HG03060 (cell line): ENCODE data around the gene FBXW8.
"Not testable (repeated sequence)": the region's sequence is repeated elsewhere in the genome, so short reads cannot be mapped to it uniquely, and the experiment has no call there.

Source experiments
- ATAC-seq: cut with Tn5 transposase; IDR thresholded peaks from one replicate; pipeline ENCODE4 v1.9.1; 2021; ENCODE audit warnings: low read depth, moderate number of reproducible peaks; ENCODE audit not compliant: unreplicated experiment

Gene FBXW8

DNA sequence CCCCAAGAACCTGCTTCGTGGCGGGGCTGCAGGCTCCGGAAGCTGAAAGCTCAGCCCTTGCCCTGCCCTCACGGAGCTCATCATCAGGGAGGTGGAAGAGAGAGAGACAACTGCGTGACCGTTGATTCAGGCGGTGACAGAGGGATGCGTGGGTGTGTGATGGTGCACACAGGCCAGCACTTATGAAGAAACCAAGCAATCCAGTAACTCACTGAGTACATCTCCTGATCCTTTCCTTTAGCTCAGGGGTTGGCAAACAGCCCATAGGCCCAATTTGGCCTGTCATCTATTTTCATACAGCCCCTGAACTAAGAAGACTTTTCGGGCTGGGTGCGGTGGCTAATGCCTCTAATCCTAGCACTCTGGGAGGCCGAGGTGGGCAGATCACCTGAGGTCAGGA is 138.5 kb downstream of the FBXW8 start:
- no peak for ATAC-seq

DNA sequence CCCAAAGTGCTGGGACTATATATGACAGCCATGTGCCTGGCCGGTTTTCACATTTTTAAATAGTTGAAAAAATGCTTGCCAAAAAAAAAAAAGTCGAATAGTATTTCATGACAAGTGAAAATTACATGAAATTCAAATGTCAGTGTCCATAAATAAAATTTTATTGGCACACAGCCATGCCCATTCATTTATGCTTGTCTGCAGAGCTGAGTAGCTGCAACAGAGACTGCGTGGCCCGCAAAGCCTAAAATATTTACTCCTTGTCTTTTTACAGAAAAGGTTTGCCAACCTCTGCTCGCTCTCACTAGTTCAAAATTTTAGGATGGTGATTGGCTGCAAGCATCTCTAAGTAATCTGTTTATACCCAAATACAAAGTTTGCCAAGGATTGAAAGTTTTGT is 139.3 kb downstream of the FBXW8 start:
- ATAC-seq = no peak

DNA sequence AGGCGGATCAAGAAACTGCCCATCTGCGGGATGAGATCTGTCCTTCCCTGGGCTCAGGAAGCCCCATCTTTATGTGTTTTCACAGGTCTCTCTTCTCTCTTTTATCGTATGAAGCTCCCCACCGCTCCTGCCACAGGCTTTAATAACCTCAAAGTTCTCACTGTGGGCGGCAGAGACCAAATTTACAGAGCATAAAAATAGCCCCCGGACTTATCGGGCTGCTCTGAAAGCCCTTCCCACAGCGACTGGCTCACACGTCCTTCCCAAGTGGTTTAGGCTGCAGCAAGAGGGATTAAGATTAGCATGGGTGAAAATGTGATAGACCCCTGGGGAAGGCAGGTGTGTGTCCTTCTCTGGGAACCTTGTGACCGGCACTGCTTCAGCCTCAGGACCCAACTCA is 140.6 kb downstream of the FBXW8 start:
- no peak for ATAC-seq

DNA sequence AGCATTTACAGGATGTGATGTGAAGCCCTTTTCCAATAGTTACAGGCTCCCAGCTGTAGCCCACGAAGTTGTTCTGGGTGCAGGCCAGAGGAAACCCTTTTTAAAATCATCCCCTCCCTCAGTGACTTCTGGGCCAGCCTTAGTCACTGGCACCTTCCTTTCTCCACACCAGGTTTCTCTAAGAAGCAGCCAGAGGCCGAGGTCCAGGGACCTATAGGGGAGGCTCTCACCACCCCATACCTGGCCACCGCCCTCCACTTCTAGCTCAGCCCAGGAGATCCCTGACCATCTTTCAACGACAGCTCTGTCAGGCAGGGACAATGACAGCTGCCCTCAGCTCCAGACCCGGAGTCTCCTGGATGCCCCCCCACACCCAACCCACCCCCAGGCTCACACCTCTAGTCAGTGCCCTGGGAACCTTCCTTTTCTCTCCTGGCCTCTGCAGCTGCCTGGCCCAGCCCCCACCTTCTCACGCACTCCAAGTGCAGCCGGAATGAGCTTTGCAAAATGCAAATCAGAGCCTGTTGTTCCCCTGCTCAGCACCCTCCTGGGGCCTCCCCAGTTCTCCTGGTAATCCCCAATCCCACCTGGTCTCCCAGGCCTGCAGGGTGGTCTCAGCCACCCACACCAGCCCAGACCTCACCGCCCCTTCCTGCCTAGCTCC is 141.8 kb downstream of the FBXW8 start:
- no peak for ATAC-seq

DNA sequence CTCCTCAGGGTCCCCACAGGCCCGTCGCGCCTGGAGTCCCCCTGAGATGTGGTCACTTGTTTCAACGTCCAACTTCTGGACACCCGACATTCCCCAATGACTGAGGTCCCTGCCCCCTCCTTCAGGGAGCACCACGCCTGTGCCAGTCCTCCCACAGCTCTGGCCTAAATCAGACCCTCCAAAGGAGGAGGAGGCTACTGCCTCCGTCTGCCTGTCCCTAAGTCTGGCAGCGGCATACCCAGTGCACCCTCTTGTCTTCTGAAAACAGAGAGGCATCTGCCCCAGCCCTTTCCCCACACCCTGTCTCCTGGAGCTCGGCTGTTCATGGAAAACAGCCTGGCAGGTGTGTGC is 142.3 kb downstream of the FBXW8 start:
- ATAC-seq = no peak

DNA sequence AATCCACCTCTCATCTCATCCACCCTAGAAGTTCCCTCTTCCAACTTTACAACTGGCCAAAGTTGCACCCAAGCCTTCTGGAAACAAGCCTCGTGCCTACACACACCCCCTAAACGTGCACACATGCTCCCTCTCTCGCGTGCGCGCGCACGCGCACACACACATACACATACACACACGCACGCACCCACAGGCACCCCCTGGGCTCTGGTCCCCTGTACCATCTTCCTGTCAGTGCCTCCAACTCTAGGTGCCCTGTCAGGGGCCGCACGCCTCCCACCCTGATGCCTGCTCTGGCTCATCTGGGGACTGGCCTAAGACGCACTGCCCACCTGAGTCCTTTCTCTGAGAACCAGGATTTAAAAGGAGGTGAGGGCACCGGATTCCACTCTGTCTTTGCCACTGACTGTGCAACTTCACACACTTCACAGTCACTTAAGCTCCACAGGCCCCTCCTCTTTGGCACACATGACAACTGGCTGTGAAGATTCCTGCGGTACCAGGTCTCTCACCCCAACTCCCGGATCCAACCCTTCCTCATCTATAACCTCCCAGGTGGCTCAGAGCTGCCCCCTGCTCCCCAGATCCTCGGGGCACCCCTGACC is 142.9 kb downstream of the FBXW8 start:
- ATAC-seq = no peak

DNA sequence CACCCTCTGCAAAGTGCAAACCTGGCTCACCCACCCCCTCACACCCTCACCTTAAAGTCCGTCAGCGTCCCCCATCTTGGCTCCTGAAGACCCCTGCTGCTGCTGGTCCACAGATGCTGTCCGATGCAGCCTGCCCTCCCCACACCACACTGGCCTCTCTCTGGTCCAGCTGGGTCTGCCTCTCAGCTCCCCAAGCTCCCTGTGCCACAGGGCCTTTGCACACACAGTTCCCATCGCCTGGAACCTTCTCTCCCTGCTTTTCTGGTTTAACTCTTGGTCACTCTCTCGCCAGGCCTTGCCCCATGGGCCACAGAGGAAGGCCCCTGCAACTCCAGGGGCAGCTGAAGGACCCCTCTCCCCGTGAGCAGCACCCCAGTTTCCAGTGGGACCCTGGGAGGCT is 143.5 kb downstream of the FBXW8 start:
- ATAC-seq = no peak

DNA sequence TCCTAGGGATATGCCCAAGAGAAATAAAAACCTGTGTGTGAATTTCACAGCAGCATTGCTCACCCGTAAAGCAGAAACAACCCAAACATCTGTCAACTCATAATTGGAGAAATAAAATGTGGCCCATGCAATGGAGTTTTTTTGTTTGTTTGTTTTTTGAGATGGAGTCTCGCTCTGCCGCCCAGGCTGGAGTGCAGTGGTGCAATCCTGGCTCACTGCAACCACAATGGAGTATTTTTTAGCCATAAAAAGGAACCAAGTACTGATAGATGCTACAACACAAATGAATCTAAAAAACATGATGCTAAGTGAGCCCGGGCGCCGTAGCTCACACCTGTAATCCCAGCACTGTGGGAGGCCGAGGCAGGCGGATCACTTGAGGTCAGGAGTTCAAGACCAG is 146.9 kb downstream of the FBXW8 start:
- ATAC-seq = not testable (repeated sequence)

DNA sequence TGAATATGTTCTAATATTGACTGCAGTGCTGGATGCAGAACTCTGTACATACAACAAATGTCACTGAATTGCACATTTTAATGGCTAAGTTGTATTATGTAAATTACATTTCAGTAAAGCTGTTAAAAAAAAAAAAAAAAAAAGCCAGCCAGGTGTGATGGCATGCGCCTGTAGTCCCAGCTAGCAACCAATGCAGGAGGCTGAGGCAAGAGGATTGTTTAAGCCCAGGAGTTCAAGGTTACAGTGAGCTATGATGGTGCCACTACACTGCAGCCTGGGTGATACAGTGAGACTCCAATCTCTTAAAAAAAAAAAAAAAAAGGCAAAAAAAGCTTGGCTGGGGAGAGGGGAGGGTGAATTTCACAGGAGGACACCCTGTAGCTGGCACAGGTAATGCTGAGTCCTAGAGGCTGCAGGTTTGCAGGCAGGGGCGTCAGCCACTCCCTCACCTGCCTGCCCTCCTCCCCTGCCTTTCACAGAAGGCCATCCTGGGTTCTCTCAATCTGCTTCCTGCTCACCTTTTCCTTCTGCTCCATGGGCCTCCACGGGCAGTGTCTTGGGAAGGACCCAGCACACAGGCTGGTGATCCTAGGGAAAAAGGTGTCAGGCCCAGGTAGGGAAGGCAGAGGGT is 147.8 kb downstream of the FBXW8 start:
- no peak for ATAC-seq

DNA sequence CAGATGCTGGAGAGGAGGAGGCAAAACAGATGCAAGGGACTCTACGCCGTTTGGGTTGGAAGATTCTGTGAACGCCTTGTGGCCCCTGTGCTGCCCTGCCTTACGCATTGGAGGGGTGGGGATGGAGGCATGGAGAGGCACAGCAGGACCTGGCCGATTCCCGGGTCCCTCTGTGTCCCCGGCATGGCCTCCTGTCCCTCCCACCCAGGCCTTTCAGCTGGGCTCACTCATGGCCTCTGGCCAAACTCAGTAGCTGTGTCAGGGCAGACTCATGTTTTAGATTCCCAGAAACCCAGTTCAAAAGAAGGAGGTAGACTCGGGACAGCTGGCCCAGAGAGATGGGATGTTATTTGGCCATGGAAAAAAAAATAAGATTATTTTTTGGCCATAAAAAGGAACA is 148.4 kb downstream of the FBXW8 start:
- no peak for ATAC-seq

DNA sequence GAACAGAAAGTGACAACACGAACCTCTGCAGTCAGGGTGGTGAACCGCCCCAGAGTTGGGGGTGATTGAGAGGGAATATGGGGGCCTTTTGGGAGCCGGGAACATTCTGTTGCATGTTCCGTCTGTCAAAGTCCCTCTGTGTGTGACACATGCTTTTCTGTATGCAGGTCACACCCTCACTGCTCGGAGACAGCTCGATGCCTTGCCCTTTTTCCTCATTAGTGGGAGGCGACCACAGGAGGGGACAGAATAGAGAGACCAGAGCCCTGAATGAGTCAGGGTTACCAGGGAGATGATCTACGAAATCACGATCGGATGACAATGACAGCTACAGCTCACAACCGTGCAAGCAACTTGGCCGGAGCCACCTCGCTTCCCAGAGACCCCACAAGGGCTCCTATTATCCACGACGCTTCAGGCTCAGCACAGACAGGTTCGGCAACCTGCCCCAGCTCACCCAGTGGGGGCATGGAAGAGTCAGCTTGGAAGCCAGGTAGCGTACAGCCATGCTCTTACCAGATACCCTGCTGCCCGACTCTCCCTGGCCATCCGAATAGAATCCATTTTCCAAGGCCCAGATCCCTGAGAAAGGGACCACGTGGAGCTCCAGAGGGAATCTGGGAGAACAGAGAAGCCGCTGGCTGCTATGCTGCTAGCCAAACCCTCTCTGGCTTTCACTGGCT is 149.6 kb downstream of the FBXW8 start:
- no peak for ATAC-seq

DNA sequence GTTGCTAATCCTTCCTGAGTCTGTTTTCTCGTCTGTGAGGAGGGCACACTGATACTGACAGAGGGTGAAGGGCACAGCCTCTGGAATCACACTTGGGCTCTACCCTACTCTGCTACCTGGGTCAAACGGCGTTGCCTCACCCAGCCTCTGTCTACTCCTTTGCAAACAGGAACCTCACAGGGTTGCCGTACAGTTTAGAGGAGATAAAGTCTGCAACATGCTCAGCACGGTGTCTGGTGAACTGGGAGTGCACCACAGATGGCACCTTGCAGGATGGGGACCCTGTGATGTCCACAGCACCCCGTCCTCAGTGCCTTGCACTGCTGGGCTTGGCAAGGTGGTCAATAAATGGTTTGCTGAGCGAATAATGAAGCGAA is 150.2 kb downstream of the FBXW8 start:
- ATAC-seq = no peak

DNA sequence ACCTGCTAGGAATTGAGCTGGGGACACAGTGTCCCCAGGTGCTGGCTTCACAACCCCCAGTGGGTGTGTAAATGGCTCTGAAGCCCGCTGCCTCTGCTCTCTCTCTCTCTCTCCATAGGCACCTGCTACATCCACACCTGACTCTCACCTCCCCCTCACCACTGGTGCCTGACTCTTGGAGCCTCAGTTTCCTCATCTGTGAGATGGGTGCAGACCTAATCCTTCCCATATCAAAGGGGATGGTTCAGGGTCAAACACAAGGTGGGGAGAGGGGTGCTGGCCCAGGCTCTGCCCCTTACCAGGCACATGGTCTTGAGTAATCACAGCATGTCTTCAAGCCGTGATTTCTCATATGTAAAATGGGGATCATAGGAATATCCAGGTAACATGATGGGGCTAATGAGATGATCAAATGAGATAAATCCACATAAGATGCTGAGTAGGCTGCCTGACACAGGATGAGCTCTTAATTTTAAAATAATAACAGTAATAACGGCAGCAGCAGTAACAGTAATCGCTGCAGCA is 150.9 kb downstream of the FBXW8 start:
- no peak for ATAC-seq

DNA sequence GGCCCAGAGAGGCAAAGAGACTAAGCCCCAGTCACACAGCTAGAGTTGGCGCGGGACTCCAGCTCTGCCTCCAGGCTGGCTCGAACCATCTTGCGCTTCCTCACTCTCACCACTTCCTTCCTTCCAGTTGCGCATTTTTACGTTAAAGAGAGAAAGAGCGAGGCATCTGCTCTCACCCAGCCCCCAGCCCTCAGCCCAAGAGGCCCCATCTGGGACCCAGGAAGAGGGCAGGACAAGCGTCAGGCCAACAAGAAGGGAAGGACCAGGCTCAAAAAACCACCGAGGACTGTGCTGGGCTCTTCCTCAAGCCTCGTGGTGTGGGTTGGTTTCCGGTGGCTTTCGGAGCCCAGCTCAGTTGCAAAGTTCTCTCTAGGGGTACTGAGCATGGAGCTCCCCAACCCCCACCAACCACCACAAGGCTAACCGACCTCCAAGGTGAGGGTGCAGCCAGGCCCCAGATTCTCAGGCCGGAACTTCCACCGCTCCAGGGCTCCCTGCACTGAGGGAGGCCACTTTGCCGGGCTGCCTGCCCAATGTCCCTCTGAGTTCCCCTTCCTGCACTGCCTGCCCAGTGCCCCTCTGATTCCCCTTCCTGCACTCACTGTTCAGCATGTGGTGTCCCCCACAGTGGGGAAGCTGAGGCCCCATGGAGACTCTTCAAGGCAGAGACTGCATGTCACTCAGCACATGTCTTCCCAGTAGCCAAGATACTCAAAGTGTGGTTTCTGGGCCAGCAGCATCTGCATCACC is 152.6 kb downstream of the FBXW8 start:
- ATAC-seq = no peak

DNA sequence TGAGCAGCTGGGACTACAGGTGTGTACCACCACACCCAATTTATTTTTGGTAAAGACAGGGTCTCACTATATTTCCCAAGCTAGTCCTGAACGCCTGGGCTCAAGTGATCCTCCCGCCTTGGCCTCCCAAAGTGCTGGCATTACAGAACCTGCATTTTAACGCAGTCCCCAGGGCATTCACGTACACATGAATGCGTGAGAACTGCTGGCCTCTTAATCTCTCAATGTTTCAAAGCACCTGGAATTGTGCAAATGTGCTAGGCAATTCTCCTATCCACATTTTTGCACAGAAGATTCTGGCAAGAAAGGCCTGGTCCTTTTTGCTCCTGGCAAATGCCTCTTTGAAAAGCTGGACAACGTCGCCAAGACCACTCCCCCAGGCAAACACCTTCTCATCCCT is 153.3 kb downstream of the FBXW8 start:
- ATAC-seq = no peak

DNA sequence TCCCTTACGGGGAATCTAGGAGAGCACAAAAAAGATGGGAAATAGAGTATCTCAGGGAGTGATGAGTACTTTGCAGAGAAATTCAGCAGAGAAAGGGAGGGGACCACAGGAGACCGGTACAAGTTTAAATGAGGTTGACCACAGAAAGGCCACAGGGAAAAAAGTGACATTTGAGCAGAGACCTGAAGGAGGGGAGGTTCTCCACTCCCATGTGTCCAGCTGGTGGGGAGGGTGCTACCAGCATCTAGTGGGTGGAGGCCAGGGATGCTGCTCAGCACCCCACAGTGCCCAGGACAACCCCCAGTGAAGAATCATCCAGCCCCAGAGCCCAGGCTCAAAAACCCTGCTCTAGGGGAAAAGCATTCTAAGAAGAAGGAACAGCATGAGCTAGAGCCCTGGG is 153.8 kb downstream of the FBXW8 start:
- no peak for ATAC-seq

DNA sequence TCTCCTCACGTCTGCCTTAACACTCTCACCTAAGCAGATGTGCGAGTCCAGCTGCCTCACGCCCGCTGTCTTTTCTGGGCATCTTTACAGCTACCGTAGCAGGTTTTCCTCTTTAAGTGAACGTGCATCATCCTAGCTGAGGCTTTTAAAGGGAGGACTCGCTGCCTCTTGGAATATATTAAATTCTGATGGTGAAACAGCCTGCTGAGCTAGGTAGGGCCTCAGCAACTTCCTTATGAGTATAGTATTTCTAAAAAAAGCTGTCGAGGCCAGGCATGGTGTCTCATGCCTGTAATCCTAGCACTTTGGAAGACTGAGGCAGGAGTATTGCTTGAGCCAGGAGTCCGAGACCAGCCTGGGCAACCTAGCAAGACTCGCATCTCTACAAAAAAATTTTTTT is 156.3 kb downstream of the FBXW8 start:
- no peak for ATAC-seq

DNA sequence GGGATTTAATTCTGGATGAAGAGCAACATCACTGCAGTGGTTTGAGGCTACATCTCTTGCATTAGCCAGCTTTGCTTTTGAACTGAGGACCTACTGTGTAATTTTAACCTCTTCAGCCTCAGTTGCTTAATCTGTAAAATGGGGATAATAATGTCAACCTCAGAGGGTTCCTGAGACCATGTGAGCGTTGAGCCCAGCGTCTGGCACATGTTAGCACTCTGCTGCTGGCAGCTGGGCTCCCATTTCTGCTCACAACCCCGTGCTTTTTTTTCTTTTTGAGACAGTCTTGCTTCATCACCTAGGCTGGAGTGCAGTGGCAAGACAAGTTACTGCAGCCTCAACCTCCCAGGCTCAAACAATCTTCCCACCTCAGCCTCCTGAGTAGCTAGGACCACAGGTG is 156.9 kb downstream of the FBXW8 start:
- ATAC-seq = no peak

DNA sequence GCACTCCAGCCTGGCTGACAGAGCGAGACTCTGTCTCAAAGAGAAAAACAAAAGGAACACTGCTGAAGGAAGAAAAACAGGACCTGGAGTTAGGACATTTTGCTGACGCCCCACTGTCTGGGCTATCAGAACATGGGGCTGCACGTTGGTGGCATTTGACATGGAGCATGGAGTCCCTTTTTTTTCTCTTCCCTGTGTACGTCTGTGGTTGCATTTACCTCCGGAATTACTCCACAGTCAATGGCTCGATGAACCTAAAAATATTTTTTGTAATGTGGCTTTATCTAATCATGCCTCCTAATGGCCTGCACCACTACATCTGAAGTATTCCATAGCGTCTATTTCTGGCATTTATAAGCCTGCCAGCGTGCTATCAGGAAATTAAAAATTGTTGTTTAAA is 157.7 kb downstream of the FBXW8 start:
- ATAC-seq = no peak

DNA sequence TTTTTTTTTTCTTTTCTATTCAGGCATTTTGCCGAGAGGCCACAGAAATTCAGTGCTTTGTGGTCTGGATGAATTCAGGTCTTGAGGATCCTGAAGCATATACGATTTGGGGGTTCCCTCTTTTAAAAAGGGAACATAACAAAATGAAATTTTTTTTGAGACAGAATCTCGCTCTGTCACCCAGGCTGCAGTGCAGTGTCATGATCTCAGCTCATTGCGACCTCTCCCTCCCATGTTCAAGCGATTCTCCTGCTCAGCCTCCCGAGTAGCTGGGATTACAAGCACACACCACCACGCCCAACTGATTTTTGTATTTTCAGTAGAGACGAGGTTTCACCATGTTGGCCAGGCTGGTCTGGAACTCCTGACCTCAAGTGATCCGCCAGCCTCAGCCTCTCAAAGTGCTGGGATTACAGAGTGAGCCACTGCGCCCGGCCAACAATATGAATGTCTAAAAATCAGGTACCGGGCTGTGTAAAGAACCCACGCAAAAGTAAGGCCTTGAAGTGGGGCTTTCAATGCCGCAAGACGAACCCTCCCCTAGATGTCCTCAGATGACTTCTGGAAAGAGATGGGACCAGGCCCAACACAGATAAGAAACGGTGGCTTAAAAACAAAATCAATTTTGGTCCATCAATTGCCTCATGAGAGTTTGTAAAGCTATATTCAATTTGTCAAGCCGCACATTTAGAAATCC is 158.5 kb downstream of the FBXW8 start:
- no peak for ATAC-seq
